ENCODE measurements around the gene ATG5.

Gene ATG5

DNA sequence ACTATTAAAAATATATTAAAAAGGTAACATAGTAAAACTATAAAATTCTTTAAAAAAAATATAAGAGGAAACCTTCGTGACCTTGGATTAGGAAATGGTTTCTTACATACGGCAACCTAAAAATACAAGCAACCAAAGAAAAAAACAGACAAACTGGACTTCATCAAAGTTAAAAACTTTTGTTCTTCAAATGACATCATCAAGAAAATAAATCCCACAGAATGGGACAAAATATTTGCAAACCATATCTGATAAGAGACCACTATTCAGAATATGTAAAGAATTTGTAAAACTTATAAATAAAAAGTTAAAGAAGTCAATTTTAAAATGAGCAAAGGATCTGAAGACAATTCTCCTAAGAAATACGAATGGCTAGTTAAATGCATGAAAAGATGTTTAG lies 110.0 kb downstream of the ATG5 start:
- no peak for DNase-seq

DNA sequence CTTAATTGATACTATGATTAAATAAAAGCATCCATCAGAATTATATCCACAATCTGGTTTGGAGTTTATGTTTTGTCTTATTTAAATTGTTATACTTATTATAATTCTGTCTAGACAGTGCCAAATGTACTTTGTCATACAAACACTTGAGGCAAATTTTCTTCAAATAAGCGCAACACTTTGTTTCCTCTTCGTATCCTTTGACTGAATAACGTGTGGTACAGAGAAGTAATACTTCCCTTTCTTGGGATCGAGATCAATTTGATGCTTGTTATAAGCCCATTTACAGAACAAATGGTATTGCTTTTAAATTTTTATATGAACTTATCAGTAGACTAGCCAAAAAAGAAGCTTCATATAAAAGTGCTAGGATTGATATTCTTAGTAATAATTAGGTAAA lies 111.0 kb downstream of the ATG5 start:
- no peak for DNase-seq

DNA sequence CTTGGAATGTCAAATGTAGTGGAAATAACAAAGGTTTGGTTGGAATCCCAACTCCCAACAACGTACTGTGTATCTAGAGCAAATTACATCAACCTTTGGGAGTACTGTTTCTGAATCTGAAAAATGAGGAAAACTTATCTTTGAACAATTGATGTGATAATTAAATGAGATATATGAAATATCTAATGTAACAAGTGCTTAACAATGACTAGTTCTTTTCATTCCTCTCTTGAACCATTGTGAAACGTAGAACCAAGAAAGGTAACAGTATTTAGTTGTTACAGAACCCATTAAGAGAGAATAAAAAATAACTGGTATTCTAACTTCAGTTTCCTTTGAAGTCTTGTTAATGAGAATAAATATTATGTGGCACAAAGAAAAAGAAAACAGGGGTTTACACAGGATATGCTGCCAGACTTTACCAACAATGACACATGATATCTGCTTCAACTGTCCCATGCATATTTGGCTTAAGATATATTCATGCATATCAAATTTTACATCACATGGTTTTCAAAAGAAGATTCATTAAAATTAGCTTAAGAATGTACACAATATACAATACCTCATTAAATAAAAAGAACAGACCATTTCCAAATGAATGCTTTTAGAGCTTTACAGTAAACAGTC lies 111.8 kb downstream of the ATG5 start:
- DNase-seq, result no peak

DNA sequence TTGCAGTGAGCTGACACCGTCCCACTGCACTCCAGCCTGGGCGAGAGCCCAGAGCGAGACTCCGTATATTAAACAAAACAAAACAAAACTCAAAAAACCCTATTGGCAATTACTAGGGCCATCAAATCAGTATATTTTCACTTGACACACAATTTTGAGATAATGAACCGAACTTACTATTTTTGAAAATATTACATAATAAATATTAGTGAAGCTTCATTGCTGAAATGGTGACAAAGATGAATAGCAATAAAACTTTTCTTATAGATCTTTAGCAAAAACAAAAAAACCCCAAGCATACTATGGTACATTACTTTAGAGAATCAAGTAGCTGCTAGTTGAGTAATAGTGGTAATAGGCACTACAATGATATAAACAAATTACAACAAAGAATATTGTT lies 113.0 kb downstream of the ATG5 start:
- DNase-seq, result no peak

DNA sequence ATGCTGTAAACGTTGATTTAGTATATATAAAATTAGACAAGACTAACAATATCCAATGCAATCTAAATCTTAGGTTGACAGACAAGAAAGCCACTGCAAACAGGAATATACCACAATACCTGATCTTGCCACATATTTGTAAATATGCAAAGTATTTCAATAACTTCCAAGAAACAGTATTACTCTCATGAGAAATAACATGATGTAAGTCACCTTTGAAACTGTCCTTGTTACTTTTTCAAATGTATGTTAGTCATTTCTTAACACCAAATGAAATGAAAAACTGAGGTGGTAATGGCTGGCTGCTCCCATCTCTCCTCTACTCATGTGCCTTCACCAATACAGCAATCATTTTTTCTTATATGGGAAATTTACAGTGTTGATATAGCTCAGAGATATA lies 118.7 kb downstream of the ATG5 start:
- DNase-seq, result no peak

DNA sequence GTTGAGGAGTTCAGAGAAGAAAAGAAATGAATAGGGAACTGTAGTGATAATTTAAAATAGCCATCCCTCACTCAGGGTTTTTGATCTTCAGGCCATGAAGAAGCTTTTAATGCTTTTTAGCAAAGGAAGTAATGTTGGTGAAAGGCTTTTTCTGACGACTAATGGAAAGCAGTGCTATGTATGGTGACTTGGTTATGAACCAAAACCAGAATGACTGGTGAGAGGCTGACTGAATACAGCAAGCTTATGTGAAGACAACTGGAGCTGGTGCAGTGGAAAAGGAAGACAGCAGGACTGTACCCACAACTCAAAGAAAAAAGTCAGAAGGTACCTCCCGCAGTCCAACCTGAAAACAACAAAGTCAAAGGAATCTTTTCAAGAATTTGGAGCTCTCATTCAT lies 120.6 kb downstream of the ATG5 start:
- DNase-seq, result no peak

DNA sequence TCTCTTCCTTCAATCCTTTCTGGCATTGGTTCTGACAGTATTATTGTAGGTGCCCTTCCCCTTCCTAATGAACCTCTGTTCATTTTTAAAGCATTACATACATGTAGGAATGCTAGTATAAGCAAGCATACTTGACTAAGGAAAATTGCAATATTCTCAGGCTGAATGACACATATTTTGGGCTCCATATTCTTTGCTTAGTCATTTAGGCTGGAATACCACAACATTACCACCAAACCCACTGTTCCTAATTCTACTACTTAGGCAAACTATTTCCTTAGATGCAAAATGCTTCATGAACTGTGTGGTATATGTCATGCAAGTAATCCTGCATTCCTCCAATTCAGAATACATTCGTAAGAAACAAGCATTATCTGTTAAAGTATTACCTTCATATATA lies 125.6 kb downstream of the ATG5 start:
- DNase-seq, result no peak

DNA sequence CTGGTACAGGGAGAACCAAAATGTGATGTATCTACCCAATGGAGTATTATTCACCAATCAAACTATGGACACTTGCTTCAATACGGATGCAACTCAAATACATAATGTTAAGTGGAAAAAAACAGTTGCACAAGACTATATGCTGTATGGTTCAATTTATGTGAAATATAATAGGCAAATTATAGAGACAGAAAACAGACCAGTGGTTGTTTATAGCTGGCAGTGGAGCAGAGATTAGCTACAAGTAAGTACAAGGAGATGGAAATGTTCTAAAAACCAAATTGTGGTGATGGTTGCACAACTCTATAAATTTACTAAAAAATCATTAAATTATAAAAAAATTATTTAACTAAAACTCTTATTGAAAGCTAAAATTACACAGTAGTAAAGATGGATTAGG lies 126.2 kb downstream of the ATG5 start:
- DNase-seq, result no peak

DNA sequence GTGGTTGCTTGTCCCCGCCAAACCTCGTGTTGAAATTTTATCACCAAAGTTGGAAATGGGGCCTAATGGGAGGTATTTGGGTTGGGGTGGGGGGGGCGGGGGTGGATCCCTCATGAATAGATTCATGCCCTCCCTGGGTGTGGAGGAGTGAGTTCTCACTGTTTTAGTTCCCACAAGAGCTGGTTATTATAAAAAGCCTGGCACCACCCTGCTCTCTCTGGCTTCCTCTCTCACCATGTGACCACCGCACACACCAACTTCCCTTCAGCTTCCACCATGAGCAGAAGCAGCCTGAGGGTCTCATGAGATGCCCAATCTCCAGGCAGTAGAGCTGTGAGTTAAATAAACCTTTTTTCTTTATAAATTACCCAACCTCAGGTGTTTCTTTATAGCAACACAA lies 128.1 kb downstream of the ATG5 start:
- DNase-seq, result no peak

DNA sequence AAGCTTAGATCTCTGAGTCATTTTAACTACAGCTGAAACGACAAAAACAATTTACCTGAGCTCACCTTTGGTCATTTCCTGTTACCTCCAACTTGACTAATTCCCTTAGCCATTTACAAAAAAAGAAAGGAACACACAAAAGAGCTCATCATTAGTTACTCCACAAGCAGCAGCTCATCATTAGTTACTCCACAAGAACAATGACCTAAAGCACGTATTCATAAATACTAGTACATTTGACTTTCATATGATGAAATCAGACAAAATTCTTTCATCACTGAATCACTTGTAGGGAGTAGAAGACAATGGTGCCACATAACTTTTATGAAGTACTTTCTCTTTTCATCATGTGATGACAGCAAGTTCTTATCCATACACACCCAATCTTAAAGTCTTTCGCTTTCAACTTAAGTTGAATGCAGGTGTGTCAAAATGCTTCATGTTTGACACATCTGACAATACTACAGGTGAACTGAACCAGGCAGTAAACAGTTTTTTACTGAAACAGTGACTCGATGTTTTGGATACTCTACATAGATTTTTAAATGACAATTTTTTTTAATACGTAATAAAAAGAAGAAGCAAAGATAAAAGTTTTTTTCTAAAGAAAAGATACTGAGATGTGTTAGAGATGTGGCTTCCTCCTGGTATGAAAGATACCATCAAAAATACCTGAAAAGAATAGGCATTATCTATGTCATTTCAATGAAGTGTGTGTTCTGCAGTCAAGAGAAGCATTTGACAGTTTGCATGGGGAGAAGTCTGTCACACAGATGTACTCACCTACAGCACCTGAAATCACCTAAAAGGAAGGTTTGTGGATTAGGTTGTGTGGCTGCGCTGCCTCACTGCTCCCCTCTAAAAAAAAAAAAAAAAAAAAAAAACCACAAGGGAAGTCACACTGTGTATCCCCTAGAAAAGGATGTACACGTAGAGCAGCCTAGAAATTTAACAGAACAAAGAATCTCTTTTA lies 130.3 kb downstream of the ATG5 start:
- no peak for DNase-seq

DNA sequence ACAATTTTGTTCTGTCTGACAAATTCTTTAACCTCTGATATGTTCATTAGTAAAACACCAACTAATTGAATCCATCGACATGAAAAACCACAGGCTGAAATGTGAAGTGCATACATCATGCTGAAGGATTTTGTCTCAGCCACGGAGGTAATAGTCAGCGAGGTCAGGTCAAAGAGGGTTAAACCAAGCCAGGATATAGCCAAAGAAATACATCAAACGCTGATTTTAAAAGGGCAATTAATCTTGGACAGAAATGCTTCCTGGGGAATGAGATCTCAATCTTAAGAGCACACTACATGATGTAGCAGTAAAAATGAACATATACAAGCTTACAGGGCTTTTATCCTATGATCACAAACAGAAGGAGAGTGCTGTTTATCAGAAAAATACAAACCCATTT lies 132.7 kb downstream of the ATG5 start:
- DNase-seq, result no peak

DNA sequence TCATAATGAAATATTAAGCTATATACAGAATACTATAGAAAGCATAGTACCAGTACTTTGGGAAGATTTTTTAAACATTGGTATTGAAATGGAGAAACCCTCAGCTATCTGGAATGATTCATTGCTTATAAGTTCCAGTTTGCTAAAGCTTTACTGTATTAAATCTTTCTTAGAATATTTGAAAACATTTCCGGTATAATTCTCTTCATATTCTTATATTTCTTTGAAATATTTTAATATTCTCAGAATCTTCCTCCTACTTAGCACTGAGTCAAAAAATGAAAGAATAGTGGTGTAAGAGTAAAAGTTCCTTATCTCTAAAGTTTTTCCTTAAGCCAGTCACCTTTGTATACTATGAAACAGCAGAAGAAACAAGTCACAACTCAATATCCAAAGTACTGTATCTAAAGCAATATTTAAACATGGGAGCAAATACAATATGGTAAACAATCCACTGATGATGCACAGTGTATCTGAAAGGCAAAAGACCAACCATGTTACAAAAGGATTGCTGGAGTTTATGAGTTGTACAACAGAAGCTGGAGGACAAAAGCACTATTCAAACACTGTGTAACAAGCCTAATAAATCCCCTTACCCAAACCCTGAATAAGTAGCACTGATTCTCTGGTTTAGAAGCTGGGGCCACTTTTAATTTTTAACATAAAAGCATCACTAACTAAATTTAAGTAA lies 137.3 kb downstream of the ATG5 start:
- no peak for DNase-seq

DNA sequence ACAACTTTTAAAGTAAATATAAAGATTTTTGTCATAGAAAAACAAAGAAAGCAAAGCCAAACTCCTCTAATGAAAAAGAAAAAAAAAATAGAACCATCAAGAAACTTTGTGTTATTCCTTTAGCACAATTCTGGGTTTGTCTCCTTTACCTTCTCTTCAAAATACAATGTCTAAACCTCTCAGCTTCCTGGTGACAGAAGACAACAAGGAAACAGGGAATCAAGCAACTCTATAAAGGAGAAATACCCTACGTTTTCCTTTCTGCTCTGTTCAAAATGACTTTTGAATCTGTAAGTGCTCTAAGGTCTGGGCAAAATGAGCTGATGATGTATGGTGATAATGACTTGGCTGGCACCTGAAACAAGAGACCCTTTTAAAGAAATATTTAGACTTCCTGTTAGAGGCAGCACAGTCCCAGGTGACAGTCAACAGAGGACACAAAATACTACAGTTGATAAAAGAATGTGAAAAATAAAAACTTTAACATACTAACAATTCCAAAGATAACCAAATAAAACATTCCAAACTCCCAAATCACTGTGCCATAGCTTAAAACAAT lies 138.1 kb downstream of the ATG5 start:
- DNase-seq, result no peak

DNA sequence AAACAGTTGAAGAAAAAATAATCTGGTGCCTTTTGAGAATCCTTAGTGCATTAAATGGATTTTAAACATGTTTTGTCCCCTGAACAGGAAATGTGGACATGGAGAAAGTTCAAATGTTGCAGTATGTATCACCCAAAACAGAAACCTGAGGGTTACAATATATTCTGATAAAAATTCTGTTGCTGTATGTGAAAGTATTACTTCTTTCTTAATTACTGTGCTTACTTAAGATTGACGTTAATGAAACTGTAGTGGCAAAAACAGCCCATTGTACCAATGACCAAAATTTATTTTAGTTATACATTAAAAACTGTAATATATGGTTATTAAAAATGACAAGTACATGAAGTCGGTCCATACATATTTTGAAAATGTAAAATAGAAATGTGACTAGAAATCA lies 138.8 kb downstream of the ATG5 start:
- no peak for DNase-seq

DNA sequence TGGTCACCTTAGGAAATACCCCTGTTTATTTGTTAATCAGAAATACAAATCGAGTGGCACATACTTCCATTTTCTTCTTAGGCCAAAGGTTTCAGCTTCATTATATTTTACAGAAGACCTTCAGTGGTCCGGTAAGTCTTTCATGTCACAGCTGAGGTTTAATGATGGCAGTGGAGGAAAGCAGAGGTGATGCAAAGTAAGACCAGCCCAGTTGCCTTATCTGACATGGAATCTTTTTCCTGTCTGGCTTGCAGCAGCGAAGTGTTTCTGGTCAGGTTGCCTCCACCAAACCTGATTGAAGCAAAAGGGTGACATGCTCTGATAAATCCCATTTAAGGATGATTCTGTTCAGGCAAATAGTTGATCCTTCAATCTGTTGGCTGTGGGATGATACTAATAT lies 139.4 kb downstream of the ATG5 start:
- no peak for DNase-seq

DNA sequence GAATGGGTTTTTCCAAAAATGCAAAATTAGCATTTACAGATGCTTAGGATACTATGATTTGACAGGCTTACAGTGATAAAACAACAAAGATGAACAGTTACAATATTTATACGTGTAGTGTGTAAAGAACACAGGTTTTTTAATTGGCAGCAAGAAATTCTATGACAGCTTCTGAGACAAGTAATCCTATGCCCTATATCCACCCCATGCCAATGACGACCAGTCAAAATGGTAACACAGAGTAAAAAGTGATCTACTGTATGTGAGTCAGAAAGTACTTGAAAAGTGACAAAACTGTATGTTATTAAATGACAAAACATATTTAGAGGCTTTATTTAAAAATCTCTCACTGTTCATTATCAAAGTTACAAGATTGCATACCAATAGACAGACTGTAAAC lies 139.9 kb downstream of the ATG5 start:
- no peak for DNase-seq

DNA sequence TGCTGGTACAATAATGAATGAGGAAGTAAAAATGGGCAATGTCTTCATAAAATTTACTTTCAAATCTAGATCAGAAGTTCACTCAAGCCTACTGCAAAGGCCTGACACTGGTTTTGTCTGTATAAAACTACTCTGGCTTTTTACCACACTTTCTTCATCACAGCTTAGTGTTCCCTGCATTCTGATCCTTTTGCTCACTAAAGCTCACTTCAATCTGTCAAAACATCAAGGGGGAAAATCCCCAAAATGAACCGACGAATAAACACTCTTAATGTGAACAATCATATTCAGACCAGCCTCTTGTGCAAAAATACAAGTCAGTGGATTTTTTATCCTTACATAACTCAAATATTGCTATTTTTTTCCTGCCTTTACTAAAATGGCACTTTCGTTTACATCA lies 140.9 kb downstream of the ATG5 start:
- DNase-seq, result no peak

DNA sequence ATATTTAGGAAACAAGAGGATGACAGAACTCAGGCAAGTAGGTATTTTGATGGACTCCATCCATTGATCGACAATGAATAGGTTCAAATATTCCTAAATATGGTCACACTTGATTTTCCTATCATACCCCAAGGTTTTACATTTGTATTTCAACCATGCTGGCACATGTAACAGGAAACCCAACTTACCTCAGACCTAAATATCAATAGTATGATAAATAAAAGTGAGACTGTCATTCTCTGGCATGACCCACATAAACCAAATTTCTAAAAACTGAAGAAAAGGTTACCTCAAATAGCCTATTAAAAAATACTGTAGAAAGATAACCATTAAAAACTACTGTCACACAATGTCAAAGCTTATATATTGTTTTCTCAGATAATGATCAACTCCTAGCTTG lies 142.1 kb downstream of the ATG5 start:
- no peak for DNase-seq

DNA sequence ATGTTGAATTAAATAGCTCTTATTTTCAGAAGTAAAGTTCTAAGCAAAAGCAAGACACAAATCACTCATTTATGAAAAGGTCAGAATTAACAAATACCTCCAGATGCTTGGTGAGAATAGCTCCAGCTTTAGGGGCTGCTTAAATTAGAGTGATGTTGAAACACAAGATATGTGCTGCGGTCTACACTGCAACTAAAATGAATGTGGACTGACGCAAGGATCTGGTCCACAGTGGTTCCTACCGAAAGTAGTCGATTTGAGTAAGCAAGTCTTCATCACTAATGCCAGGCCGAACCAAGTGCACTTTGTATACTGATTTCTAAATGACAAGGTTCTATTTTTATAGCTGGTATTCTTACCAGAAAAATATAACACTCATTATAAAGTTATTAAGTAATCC lies 143.1 kb downstream of the ATG5 start:
- no peak for DNase-seq

DNA sequence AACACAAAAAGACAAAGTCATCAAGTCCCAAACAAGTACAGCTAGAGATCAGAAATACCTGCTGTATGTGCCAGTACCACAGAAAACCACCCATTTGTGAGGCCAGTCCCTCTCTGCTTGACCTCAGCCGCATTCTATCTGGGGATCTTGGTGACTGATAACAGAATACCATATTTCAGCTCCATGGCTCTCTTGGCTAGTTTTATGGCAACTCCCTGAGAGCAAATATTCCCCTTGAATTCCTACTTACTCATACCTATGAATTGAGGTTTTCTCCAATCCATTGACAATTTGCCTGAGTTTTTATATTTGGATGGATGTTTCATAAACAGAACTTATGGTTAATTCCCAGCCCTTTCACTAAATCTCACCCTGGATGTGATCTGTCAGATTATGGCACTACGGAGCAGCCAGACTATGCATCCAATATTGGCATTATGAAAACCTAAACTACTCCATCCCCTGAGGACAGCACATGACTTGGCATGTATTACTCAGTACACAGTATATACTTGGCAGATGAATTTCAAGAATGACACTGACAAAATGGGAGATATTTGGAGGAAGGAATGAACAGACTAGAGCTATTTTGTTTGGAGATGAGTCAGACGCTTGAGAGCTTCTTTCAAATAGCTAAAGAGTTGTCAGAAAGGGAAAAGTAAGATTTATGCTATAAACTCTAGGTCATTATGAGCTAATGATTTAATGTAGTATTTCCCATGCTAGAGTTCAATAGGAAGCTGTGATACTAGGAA lies 143.7 kb downstream of the ATG5 start:
- no peak for DNase-seq

DNA sequence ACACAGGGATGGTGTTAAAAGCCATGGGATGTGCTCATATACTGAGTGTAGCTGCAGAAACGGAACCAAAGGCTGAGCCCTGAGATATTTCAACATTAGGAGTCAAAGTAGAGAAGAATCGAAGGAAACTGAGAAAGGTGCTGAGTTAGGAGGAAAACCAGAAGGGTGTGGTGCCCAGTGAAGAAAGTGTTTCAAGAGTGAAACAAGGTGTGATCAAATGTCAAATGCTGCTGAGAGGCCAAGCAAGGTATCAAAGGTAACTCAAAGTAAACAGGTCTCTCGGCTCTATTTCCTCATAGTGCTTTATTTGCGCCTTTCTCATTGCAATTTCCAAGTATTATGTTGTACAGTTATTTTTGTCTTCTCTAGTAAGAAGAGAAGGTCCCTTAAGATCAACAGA lies 145.4 kb downstream of the ATG5 start:
- no peak for DNase-seq

DNA sequence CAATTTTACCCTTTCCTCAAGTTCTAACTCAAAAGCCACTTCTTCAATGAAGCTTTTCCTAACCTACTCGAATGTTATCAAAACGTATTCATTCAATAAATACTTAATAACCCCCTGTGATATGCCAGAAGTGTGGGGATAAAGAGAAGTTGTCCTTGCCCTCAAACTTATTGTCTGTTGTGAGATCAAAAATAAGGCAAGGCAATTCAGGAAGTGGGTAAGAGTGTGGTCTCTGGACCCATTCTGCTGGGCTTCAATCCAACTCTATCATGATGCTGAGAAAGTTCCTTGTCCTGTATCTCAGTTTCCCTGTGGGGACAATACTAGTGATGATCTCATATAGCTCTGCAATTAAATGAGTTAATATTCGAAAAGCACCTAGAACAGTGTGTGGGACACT lies 146.7 kb downstream of the ATG5 start:
- DNase-seq, result no peak

DNA sequence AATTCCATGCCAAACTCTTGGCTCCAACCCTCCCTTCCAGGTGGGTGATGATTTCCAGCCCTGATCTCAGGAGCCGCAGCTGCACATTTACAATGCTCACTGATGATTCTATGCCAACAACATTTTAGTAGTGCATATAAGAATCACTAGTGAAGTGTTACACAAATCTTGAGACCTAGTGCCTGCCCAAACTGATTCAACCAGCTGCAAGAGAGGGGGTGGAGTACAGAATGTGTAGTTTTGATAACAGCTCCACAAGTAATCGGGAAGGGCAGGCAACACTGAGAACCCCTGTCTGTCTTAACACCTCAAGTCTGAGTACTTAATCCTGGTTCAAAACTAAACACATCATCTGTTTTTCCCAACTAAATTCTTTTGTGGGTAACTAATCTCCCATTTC lies 147.8 kb downstream of the ATG5 start:
- DNase-seq, result no peak

All from SHP77 (cell line).